Left lobe of liver (tissue), 2 donors: ENCODE measurements around the gene PYCR2. TPM values are rescaled to one million over a fixed set of nuclear protein-coding genes. Genes with fewer than 3 reads are reported as not detected.
A peak's percentile ranks its signal among the peaks of the same experiment; 100 is the strongest.

Source experiments
- ATAC-seq: fragments of 200-7000 bp; cut with Tn5 transposase; one replicate; pipeline ENCODE4 v1.9.1; 2020; ENCODE audit warnings: mild to moderate bottlenecking, moderate library complexity
- DNase-seq: peaks from one replicate; pipeline ENCODE4 v3.0.0-alpha.2; 2020; ENCODE audit warnings: low spot score
- total RNA-seq: library from RNA; stranded (reverse); gene quantifications from one replicate; pipeline ENCODE4 v1.2.1, GENCODE V29; 2021
- donor health status: DM: no; HTN: no; CAD: no; lungs with moderate emphysema.
- donor health status: DM: no; HTN: yes; CAD: no.

The PYCR2 gene
- total RNA-seq, 1 donor from 2014 or later: 26.9 TPM

GRCh38 chr1:225921734-225922709 lies 2.0 kb downstream of the PYCR2 start:
- ATAC-seq (no peak), DNase-seq (no peak)

GRCh38 chr1:225919906-225920305 lies 4.1 kb downstream of the PYCR2 start:
- DNase-seq: no peak
- ATAC-seq: no peak

DNA sequence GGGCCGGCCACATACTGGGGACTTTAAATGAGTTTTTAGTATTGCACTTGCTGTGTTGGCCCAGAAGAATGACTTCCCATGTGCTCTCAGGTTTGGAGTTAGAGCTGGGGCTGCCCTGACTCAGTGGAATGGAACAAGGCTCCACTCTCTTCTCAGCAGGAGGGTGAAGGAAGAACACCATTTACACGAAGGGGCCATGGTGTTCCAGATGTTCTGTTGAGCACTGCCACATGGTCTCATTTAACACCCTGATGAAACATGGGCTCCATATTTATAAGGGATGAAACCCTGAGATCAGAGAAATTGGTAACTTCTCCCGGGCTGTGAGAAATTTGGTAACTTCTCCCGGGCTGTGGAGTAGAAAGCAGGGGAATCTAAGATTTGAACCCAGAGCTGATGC lies 5.8 kb downstream of the PYCR2 start:
- no peak for ATAC-seq
- DNase-seq: no peak

DNA sequence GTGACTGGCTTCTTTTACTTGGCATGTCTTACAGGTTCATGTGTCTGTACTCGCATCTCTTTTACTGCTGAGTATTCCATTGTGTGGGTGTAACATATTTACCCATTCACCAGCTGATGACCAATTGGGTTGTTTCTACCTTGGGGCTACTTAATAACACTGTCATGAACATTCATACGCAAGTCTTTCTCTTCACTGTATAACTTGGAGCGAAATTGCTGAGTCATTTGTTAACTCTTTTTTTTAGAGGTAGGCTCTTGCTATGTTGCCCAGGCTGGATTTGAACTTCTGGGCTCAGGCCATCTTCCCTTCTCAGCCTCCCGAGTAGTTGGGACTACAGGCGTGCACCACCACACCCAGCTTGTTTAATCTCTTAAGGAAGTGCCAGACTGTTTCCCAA lies 6.5 kb downstream of the PYCR2 start:
- ATAC-seq: no peak
- DNase-seq: no peak

DNA sequence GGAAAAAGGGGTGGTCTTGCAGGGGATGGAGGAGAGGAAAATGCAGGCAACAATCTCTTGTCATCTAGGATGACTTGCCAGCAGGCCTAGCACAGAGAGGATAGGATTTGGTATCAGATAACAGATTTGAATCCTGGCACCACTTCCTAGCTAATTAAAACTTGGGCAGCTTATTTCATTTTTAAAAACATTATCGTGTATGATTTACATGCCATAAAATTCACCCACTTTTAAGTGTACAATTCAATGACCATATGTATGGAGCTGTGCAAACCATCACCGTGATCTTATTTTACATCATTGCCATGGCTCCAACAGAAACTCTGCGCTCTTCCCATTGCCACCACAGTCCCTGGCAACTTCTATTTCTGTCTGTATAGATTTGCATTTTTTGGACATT lies 6.9 kb downstream of the PYCR2 start:
- ATAC-seq (no peak), DNase-seq (no peak)

DNA sequence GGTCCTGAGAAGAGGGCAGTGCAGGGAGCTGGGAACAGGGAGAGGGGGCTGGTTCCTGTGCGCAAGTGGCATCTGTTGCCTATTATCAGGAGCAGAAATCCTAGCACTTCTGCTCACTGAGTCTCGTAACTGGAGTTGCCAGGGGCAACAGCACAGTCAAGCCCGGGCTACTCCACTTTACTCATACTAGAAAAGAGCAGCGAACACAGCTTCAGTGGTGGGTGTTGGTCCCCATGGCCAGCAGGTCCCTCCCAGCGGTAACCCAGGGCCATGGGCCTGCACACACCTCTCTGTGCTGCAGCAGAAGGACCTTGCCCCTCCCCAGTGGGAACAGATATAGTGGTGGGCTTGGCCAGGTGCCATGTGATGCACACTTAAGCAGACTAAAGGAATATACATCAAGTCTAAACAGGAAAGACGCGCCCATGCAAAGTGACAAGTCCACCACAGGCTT lies 8.5 kb downstream of the PYCR2 start:
- ATAC-seq: no peak
- no peak for DNase-seq

GRCh38 chr1:225914947-225915346 lies 9.1 kb downstream of the PYCR2 start:
- no peak for DNase-seq
- ATAC-seq: no peak

DNA sequence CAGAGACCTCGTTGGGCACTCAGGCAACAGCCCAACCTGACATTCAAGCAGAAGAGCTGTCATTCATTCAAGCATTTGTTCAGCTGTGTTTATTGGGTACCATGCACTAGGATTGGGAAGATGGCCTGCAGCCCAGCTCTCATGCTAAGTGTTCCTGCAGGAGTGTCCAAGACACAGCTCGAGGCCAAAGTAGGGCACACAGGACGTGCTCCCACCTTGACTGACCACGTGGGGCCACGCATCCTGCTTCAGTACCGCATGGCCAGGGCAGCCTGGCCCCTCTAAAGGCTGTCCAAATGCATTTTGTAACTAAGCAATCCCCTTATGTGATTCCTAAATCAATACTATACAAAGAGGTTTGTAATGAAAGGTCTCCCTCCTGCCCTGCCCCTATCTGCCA lies 9.7 kb downstream of the PYCR2 start:
- DNase-seq: no peak
- ATAC-seq: no peak

GRCh38 chr1:225911191-225912130 lies 12.6 kb downstream of the PYCR2 start:
- ATAC-seq (peak; percentile 93), DNase-seq (peak; percentile 72)

DNA sequence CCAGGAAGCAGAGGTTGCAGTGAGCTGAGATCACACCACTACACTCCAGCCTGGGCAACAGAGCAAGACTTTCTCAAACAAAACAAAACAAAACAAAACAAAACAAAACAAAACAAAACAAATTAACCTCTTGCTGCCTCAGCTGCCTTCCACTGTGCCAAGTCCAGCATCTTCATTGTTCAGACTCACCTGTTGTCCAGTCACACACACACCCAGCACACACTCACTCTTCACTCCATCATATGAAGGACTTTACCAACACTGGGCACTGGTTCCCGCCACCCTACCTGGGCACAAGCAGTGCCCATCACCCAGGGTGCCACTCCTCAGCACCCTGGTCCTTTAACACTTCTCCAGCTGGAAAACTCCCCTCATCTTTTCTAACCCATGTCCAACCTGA lies 14.6 kb downstream of the PYCR2 start:
- ATAC-seq (no peak), DNase-seq (no peak)

GRCh38 chr1:225908773-225909172 lies 15.3 kb downstream of the PYCR2 start:
- DNase-seq: no peak
- ATAC-seq: no peak

DNA sequence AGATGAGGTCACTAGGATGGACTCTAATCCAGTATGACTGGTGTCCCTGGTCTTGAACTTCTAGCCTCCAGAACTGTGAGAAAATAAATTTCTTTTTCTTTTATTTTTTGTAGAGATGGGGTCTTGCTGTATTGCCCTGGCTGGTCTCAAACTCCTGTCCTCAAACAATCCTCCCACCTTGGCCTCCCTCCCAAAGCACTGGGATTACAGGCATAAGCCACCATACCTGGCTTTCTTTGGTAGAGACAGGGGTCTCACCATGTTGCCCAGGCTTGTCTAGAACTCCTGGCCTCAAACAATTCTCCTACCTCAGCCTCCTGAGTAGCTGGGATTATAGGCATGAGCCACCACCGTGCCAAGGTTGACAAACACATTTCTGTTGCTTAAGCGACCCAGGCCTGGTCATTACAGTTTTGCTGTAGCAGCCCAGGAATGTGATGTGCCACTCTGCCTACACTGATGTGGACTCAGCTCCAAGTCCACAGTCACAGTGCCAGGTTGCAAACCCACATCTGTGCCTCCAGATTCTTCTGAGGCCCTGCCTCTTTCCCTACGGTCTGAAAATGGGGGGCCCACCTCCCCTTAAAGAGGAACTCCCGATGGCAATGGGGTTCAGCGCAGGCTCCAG lies 15.9 kb downstream of the PYCR2 start:
- DNase-seq (no peak), ATAC-seq (peak; percentile 67)

GRCh38 chr1:225907341-225907740 lies 16.7 kb downstream of the PYCR2 start:
- ATAC-seq (no peak), DNase-seq (no peak)

GRCh38 chr1:225906467-225906866 lies 17.6 kb downstream of the PYCR2 start:
- ATAC-seq (no peak), DNase-seq (no peak)

DNA sequence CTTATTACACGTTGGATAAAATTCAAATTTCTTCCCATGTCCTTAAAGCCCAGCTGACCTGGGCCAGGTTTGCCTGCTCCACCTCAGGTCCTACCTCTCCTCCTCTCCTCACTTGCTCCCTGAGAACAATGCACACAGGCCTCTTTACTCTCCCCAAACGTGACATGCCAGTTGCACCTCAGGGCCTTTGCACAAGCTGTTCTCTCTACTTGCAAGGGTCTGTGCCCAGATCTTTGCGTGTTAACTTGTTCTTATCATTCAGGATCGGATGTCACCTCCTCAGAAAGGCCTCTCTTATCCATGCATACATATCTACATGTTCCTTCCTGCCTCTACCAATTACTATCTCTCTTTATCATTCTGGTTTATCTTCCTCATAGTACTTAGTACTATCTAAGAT lies 20.4 kb downstream of the PYCR2 start:
- no peak for DNase-seq
- ATAC-seq: no peak

GRCh38 chr1:225899044-225899925 lies 24.8 kb downstream of the PYCR2 start:
- ATAC-seq: no peak
- DNase-seq: no peak

DNA sequence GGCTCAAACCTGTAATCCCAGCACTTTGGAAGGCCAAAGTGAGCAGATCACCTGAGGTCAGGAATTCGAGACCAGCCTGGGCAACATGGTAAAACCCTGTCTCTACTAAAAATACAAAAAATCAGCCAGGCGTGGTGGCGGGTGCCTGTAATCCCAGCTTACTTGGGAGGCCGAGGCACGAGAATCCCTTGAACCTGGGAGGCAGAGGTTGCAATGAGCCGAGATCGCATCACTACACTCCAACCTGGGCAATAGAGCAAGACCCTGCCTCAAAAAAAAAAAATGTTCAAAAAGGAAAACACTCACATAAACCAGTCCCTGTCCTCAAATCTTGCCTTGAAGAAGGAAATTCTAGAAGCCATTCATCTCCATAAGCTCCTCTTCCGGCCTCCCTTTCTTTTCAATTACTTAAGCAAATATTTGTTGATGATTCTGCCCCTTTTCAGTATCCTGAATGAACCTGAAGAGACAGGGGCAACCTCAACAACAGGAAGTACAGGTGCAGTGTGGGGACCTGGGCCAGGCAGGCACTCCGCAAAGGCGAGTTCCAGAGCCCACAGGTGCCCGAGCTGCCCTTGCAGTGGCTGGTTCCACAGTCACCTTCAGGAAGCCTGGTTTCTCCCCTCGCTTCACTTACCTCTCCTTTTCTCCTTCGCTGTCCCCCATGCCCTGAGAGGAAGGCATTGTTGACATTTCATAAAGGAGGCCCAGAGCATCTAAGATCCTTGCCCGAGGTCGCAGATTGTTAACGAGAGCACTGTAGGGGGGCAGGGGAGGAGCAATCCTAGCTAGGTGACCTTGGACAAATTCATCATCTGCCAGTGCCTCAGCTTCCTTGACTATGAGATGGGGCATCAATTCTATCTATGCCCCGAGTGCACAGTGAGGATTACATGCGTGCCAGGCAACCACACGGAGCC lies 26.2 kb downstream of the PYCR2 start:
- ATAC-seq (no peak), DNase-seq (no peak)

- DNase-seq (peak; percentile 89), ATAC-seq (peak; percentile 96)
Observed at GRCh38 chr1:225896937-225897549, 27.0 kb downstream of the PYCR2 start.

DNA sequence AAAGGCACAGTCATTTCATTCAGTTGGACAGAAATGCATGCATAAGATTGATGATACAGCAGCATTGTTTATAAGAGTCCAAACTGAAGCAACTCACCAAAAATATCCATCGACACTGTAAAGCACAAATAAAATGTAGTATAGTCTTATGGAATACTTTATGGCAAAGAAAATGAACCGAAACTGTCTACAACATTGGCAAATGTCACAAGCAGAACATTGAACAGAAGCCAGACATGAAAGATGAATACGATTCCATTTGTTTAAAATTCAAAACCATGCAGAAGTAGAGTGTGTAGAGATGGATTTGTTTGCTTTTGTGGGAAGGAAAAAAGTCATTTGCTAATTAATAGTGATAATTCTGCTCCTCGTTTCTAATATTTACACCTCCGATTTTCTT lies 27.6 kb downstream of the PYCR2 start:
- DNase-seq (no peak), ATAC-seq (no peak)
